Parathyroid adenoma (tissue), 2 donors: ENCODE measurements around the gene ZNF334.

ENCODE experiments used
- H2AFZ ChIP-seq: fragments of 300-600 bp; sonication (generic); one replicate; pipeline ENCODE4 v1.7.0; 2017; ENCODE audit warnings: antibody characterized with exemption, mild to moderate bottlenecking
- H3K27ac ChIP-seq: fragments of 300-600 bp; sonication (generic); one replicate; pipeline ENCODE4 v1.7.0; 2017
- H3K27me3 ChIP-seq: fragments of 300-600 bp; sonication (generic); one replicate; pipeline ENCODE4 v1.7.0; 2017; ENCODE audit warnings: low read length; ENCODE audit not compliant: control insufficient read depth, insufficient read depth
- H3K36me3 ChIP-seq: fragments of 300-600 bp; sonication (generic); one replicate; pipeline ENCODE4 v1.7.0; 2017; ENCODE audit warnings: low read length; ENCODE audit not compliant: control insufficient read depth, insufficient read depth
- H3K4me1 ChIP-seq: fragments of 300-600 bp; sonication (generic); one replicate; pipeline ENCODE4 v1.7.0; 2017; ENCODE audit warnings: control low read depth
- H3K4me2 ChIP-seq: fragments of 300-600 bp; sonication (generic); one replicate; pipeline ENCODE4 v1.7.0; 2017; ENCODE audit warnings: low read length
- H3K4me3 ChIP-seq: fragments of 300-600 bp; sonication (generic); one replicate; pipeline ENCODE4 v1.7.0; 2017; ENCODE audit warnings: low read depth, low read length
- H3K79me2 ChIP-seq: fragments of 300-600 bp; sonication (generic); one replicate; pipeline ENCODE4 v1.7.0; 2017; ENCODE audit warnings: control low read depth
- H3K9ac ChIP-seq: fragments of 300-600 bp; sonication (generic); one replicate; pipeline ENCODE4 v1.7.0; 2017; ENCODE audit warnings: mild to moderate bottlenecking
- H3K9me3 ChIP-seq: fragments of 300-600 bp; sonication (generic); one replicate; pipeline ENCODE4 v1.7.0; 2017; ENCODE audit warnings: low read length; ENCODE audit not compliant: control insufficient read depth
- CTCF ChIP-seq: fragments of 300-600 bp; sonication (generic); IDR thresholded peaks from one replicate; pipeline ENCODE4 v1.7.0; 2017; ENCODE audit warnings: antibody characterized with exemption, mild to moderate bottlenecking
- donor health status: primary hyperparathyroidism.

The ZNF334 gene

GRCh38 chr20:46483879-46484278, 29.5 kb downstream of the ZNF334 start:
- no peak overlapping the region for H3K9ac ChIP-seq
- H3K27me3 ChIP-seq = no peaks in the 10 kb centered on the region

GRCh38 chr20:46482864-46483263, 30.5 kb downstream of the ZNF334 start:
- no peak overlapping the region for H3K9ac ChIP-seq
- H3K27me3 ChIP-seq = no peaks in the 10 kb centered on the region
- no peak overlapping the region for H2AFZ ChIP-seq
- H3K9me3 ChIP-seq = no peaks in the 10 kb centered on the region
- peaks cover 2% of the 10 kb centered on the region for H3K4me1 ChIP-seq
- H3K79me2 ChIP-seq = no peaks in the 10 kb centered on the region
- H3K4me3 ChIP-seq = no peak overlapping the region
- no peak for TF ChIP-seq CTCF
- no peaks in the 10 kb centered on the region for H3K36me3 ChIP-seq
- no peak overlapping the region for H3K27ac ChIP-seq
- H3K4me2 ChIP-seq = no peak overlapping the region

More at GRCh38 chr20:46483879-46484278, 29.5 kb downstream of the ZNF334 start:
- Histone ChIP-seq H3K9me3 (no peaks in the 10 kb centered on the region), H3K4me2 (no peak overlapping the region), H2AFZ (no peak overlapping the region), H3K4me3 (no peak overlapping the region), H3K36me3 (no peaks in the 10 kb centered on the region), H3K4me1 (peaks cover 2% of the 10 kb centered on the region), H3K27ac (no peak overlapping the region), H3K79me2 (no peaks in the 10 kb centered on the region)
- TF ChIP-seq CTCF = no peak

- no peaks in the 10 kb centered on the region for H3K9me3 ChIP-seq
- H3K9ac ChIP-seq = no peak overlapping the region
- H3K27me3 ChIP-seq = no peaks in the 10 kb centered on the region
- no peak overlapping the region for H3K4me2 ChIP-seq
- H3K36me3 ChIP-seq = no peaks in the 10 kb centered on the region
- no peak overlapping the region for H2AFZ ChIP-seq
- no peak overlapping the region for H3K27ac ChIP-seq
- no peak overlapping the region for H3K4me3 ChIP-seq
- peaks cover 2% of the 10 kb centered on the region for H3K4me1 ChIP-seq
- H3K79me2 ChIP-seq = no peaks in the 10 kb centered on the region
- no peak for TF ChIP-seq CTCF
Observed at GRCh38 chr20:46477640-46478039, 35.7 kb downstream of the ZNF334 start.

GRCh38 chr20:46477225-46477624, 36.1 kb downstream of the ZNF334 start:
- no peak overlapping the region for H3K4me2 ChIP-seq
- H3K27me3 ChIP-seq = no peaks in the 10 kb centered on the region
- H3K4me3 ChIP-seq = no peak overlapping the region
- peaks cover 2% of the 10 kb centered on the region for H3K4me1 ChIP-seq
- no peak overlapping the region for H3K27ac ChIP-seq
- H3K9ac ChIP-seq = no peak overlapping the region
- no peak overlapping the region for H2AFZ ChIP-seq
- H3K79me2 ChIP-seq = no peaks in the 10 kb centered on the region
- TF ChIP-seq CTCF = no peak
- H3K9me3 ChIP-seq = no peaks in the 10 kb centered on the region
- H3K36me3 ChIP-seq = no peaks in the 10 kb centered on the region

GRCh38 chr20:46468508-46468907, 44.9 kb downstream of the ZNF334 start:
- H3K9ac ChIP-seq = no peak overlapping the region
- no peak overlapping the region for H3K4me2 ChIP-seq
- H3K4me1 ChIP-seq = no peaks in the 10 kb centered on the region
- no peaks in the 10 kb centered on the region for H3K79me2 ChIP-seq
- H3K9me3 ChIP-seq = no peaks in the 10 kb centered on the region
- H3K36me3 ChIP-seq = no peaks in the 10 kb centered on the region
- no peak overlapping the region for H2AFZ ChIP-seq
- H3K27ac ChIP-seq = no peak overlapping the region
- H3K27me3 ChIP-seq = no peaks in the 10 kb centered on the region
- no peak for TF ChIP-seq CTCF
- no peak overlapping the region for H3K4me3 ChIP-seq
